HEK293T (cell line): ENCODE data around the gene CPSF4L.
A peak's percentile ranks its signal among the peaks of the same experiment; 100 is the strongest.

Source experiments
- ARNT ChIP-seq: fragments of 450-650 bp; IDR thresholded peaks from 2 replicates; pipeline ENCODE4 v1.6.1; 2017; ENCODE audit warnings: mild to moderate bottlenecking
- BHLHE40 ChIP-seq: fragments of 450-650 bp; IDR thresholded peaks from 2 replicates; pipeline ENCODE4 v1.6.1; 2016; ENCODE audit warnings: mild to moderate bottlenecking, moderate library complexity, borderline replicate concordance
- FOXK2 ChIP-seq: fragments of 450-650 bp; IDR thresholded peaks from 2 replicates; pipeline ENCODE4 v1.6.1; 2016; ENCODE audit warnings: mild to moderate bottlenecking
- FOXM1 ChIP-seq: fragments of 450-650 bp; IDR thresholded peaks from 2 replicates; pipeline ENCODE4 v1.6.1; 2017; ENCODE audit warnings: mild to moderate bottlenecking, borderline replicate concordance
- HDGF ChIP-seq: fragments of 450-650 bp; IDR thresholded peaks from 2 replicates; pipeline ENCODE4 v1.6.1; 2017; ENCODE audit warnings: antibody characterized with exemption, borderline replicate concordance
- NFRKB ChIP-seq: fragments of 450-650 bp; IDR thresholded peaks from 2 replicates; pipeline ENCODE4 v1.6.1; 2016; ENCODE audit warnings: mild to moderate bottlenecking, moderate library complexity
- PKNOX1 ChIP-seq: fragments of 450-650 bp; IDR thresholded peaks from 2 replicates; pipeline ENCODE4 v1.6.1; 2016
- SP1 ChIP-seq: fragments of 450-650 bp; IDR thresholded peaks from 2 replicates; pipeline ENCODE4 v1.6.1; 2017
- SUZ12 ChIP-seq: fragments of 450-650 bp; IDR thresholded peaks from 2 replicates; pipeline ENCODE4 v1.6.1; 2016; ENCODE audit warnings: mild to moderate bottlenecking

- TF ChIP-seq BHLHE40, result no peak
- TF ChIP-seq HDGF, result no peak
- TF ChIP-seq NFRKB, result no peak
- TF ChIP-seq ARNT, result no peak
- no peak for TF ChIP-seq FOXM1
- no peak for TF ChIP-seq FOXK2
- no peak for TF ChIP-seq SUZ12
- no peak for TF ChIP-seq SP1
- TF ChIP-seq PKNOX1, result peak; percentile 83
Measured at GRCh38 chr17:73230088-73230487, 31.6 kb downstream of the CPSF4L start.
